Lower lobe of right lung (tissue), 2 donors: Measurements from ENCODE around the gene ALG13. TPM values are rescaled to one million over a fixed set of nuclear protein-coding genes. Genes with fewer than 3 reads are reported as not detected.
"Not testable (repeated sequence)": the region's sequence is repeated elsewhere in the genome, so short reads cannot be mapped to it uniquely, and the experiment has no call there.

Source experiments
- ATAC-seq, 2 donors: fragments of 200-7000 bp; cut with Tn5 transposase; one replicate each; pipeline ENCODE4 v1.9.1; 2020 to 2022; ENCODE audit warnings: mild to moderate bottlenecking in 2 of 2, moderate library complexity in 2 of 2
- DNase-seq: peaks from one replicate; pipeline ENCODE4 v3.0.0-alpha.2; 2020
- H3K27ac ChIP-seq: fragments of 200-600 bp; one replicate; pipeline ENCODE4 v1.8.0; 2022
- H3K27me3 ChIP-seq: fragments of 200-600 bp; one replicate; pipeline ENCODE4 v1.8.0; 2022; ENCODE audit warnings: low read depth
- H3K36me3 ChIP-seq: fragments of 200-600 bp; one replicate; pipeline ENCODE4 v1.8.0; 2022; ENCODE audit warnings: mild to moderate bottlenecking
- H3K4me1 ChIP-seq: fragments of 200-600 bp; one replicate; pipeline ENCODE4 v1.8.0; 2022
- H3K4me3 ChIP-seq: fragments of 200-600 bp; one replicate; pipeline ENCODE4 v1.8.0; 2022; ENCODE audit warnings: mild to moderate bottlenecking
- H3K9me3 ChIP-seq: fragments of 200-600 bp; one replicate; pipeline ENCODE4 v1.8.0; 2022
- CTCF ChIP-seq: fragments of 200-600 bp; IDR thresholded peaks from one replicate; pipeline ENCODE4 v1.8.0; 2022; ENCODE audit warnings: antibody characterized with exemption, mild to moderate bottlenecking
- intact Hi-C: fragments of 100-400 bp; cut with DNase I; formaldehyde crosslinking; loops from one replicate; pipeline ENCODE4 v1.11.0; 2022
- long read RNA-seq: library from polyadenylated mRNA; unstranded; transcript quantifications from one replicate; pipeline ENCODE4 v2.0.0, GENCODE V29; 2021
- total RNA-seq: library from RNA; stranded (reverse); fragmentation: NEBNext Ultra II Directional; extraction: Animal tissue kit (Norgen Biotek cat#: 25700); gene quantifications from one replicate; pipeline ENCODE4 v1.2.1, GENCODE V29; 2021
- donor health status: DM: no; HTN: yes; CAD: no; lungs with severe emphysema.

ALG13 gene
- total RNA-seq, result 40.3 TPM
- long read RNA-seq, partial matches to known transcripts, result 2 of 13 reads
- long read RNA-seq, other reads (novel, unspliced or antisense), result 3 of 13 reads

DNA sequence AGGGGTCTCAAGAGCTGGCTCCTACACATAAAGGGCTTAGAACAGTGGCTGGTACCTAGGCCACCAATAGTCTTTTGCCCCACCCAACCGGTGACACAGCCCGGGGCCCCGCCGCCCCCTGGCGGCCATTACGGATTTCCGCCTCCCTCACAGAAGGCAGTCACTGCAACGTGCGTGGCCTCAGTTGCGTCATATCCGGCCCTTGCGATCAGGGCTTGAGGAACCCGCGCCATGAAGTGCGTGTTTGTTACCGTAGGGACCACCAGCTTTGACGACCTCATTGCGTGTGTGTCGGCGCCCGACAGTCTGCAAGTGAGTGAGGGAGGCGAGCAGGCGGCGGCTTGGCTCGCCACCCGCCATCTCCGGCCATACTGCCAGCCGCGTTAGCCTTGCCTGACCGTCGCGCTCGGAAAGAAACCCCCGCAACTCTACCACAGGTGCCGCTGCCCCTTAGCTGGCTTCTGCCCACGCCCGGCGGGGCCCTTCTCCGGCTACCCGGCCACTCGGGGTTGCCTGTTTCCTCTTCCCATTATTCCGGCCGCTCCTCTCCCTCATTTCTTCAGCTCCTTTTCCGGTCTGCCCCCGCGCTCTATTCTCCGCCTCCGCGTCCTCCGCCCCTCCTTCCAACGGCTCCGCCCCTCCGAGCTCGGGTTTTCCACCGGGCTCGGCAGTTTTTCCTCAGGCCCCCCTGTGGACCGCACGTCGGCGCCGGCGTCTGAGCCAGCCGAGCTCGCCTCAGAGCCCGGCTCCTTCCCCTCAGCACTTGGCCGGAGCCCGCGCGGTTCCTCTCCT, at the start of gene ALG13:
Gene ALG13 (plus strand): TSS at position 183 of the 792 bp plus-strand sequence. CDS start 49 bp downstream, at position 232.
- peak within 1 kb of the TSS; percentile 100 for H3K27ac ChIP-seq
- peak within 1 kb of the TSS; percentile 66 for H3K4me3 ChIP-seq
- ATAC-seq, result peak; percentile 98 to 99
- peak; percentile 67 for TF ChIP-seq CTCF
- peaks cover 6% of the 10 kb centered on the region for H3K4me1 ChIP-seq
- H3K9me3 ChIP-seq, result no peaks in the 10 kb centered on the region
- H3K27me3 ChIP-seq, result no peaks in the 10 kb centered on the region
- peaks cover 18% of the 10 kb centered on the region for H3K36me3 ChIP-seq
- peak; percentile 93 for DNase-seq
- intact Hi-C loops, result no loop called here

GRCh38 chrX:111634823-111635729, 45.9 kb upstream of the ALG13 start:
- TF ChIP-seq CTCF, result no peak
- no peak for DNase-seq
- intact Hi-C loops, result no loop called here

DNA sequence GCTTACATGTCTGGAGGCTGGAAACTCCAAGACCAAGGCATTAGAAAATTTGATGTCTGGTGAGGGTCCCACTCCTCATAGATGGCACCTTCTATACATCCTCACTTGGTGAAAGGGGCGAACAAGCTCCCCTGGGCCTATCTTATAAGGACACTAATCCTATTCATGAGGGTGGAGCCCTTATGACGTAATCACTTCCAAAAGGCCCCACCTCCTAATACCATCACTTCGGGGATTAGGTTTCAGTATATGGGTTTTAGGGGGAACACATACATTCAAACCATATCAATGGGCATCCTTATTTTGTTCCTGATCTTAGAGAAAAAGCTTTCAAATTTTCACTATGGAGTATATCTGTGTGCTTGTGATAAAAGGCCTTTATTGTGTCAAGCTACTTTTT, 39.0 kb upstream of the ALG13 start:
- no peak for TF ChIP-seq CTCF
- DNase-seq (no peak), ATAC-seq (no peak)
- intact Hi-C loops, result no loop called here
- Histone ChIP-seq H3K36me3 (no peaks in the 10 kb centered on the region), H3K4me1 (no peaks in the 10 kb centered on the region), H3K27ac (no peak overlapping the region), H3K4me3 (no peak overlapping the region), H3K27me3 (no peaks in the 10 kb centered on the region), H3K9me3 (no peaks in the 10 kb centered on the region)

More at GRCh38 chrX:111634823-111635729, 45.9 kb upstream of the ALG13 start:
- no peaks in the 10 kb centered on the region for H3K4me1 ChIP-seq
- no peak overlapping the region for H3K4me3 ChIP-seq
- no peak overlapping the region for H3K27ac ChIP-seq
- no peak for ATAC-seq
- no peaks in the 10 kb centered on the region for H3K9me3 ChIP-seq
- H3K36me3 ChIP-seq, result no peaks in the 10 kb centered on the region
- H3K27me3 ChIP-seq, result no peaks in the 10 kb centered on the region

DNA sequence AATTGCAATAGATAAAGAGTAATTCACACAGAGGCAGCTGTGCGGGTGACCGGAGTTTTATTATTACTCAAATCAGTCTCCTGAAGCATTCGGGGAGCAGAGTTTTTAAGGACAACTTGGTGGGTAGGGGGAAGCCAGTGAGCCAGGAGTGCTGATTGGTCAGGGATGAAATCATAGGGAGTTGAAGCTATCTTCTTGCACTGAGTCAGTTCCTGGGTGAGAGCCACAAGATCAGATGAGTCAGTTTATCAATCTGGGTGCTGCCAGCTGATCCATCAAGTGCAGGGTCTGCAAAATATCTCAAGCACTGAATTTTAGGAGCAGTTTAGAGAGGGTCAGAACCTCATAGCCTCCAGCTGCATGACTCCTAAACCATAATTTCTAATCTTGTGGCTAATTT, 35.8 kb upstream of the ALG13 start:
- H3K27ac ChIP-seq, H3K9me3 ChIP-seq, H3K27me3 ChIP-seq, H3K4me3 ChIP-seq, H3K4me1 ChIP-seq, ATAC-seq, DNase-seq, H3K36me3 ChIP-seq, intact Hi-C loops: not testable (repeated sequence)

GRCh38 chrX:111645607-111646006, 35.4 kb upstream of the ALG13 start:
- no peak overlapping the region for H3K4me3 ChIP-seq
- no peaks in the 10 kb centered on the region for H3K4me1 ChIP-seq
- H3K9me3 ChIP-seq, result no peaks in the 10 kb centered on the region
- intact Hi-C loops, result no loop called here
- TF ChIP-seq CTCF, result no peak
- H3K27ac ChIP-seq, result no peak overlapping the region
- no peaks in the 10 kb centered on the region for H3K36me3 ChIP-seq
- no peaks in the 10 kb centered on the region for H3K27me3 ChIP-seq
- DNase-seq (no peak), ATAC-seq (no peak)
